Parathyroid adenoma (tissue), 2 donors: ENCODE data around the gene WDPCP.
"Not testable (repeated sequence)": the region's sequence is repeated elsewhere in the genome, so short reads cannot be mapped to it uniquely, and the experiment has no call there.

Source experiments
- H2AFZ ChIP-seq: fragments of 300-600 bp; sonication (generic); one replicate; pipeline ENCODE4 v1.7.0; 2017; ENCODE audit warnings: antibody characterized with exemption, mild to moderate bottlenecking
- H3K27ac ChIP-seq: fragments of 300-600 bp; sonication (generic); one replicate; pipeline ENCODE4 v1.7.0; 2017
- H3K27me3 ChIP-seq: fragments of 300-600 bp; sonication (generic); one replicate; pipeline ENCODE4 v1.7.0; 2017; ENCODE audit warnings: low read length; ENCODE audit not compliant: control insufficient read depth, insufficient read depth
- H3K36me3 ChIP-seq: fragments of 300-600 bp; sonication (generic); one replicate; pipeline ENCODE4 v1.7.0; 2017; ENCODE audit warnings: low read length; ENCODE audit not compliant: control insufficient read depth, insufficient read depth
- H3K4me1 ChIP-seq: fragments of 300-600 bp; sonication (generic); one replicate; pipeline ENCODE4 v1.7.0; 2017; ENCODE audit warnings: control low read depth
- H3K4me2 ChIP-seq: fragments of 300-600 bp; sonication (generic); one replicate; pipeline ENCODE4 v1.7.0; 2017; ENCODE audit warnings: low read length
- H3K4me3 ChIP-seq: fragments of 300-600 bp; sonication (generic); one replicate; pipeline ENCODE4 v1.7.0; 2017; ENCODE audit warnings: low read depth, low read length
- H3K79me2 ChIP-seq: fragments of 300-600 bp; sonication (generic); one replicate; pipeline ENCODE4 v1.7.0; 2017; ENCODE audit warnings: control low read depth
- H3K9ac ChIP-seq: fragments of 300-600 bp; sonication (generic); one replicate; pipeline ENCODE4 v1.7.0; 2017; ENCODE audit warnings: mild to moderate bottlenecking
- H3K9me3 ChIP-seq: fragments of 300-600 bp; sonication (generic); one replicate; pipeline ENCODE4 v1.7.0; 2017; ENCODE audit warnings: low read length; ENCODE audit not compliant: control insufficient read depth
- CTCF ChIP-seq: fragments of 300-600 bp; sonication (generic); IDR thresholded peaks from one replicate; pipeline ENCODE4 v1.7.0; 2017; ENCODE audit warnings: antibody characterized with exemption, mild to moderate bottlenecking
- donor health status: primary hyperparathyroidism.

Gene WDPCP

GRCh38 chr2:63573026-63573425, 15.3 kb downstream of the WDPCP start:
- not testable (repeated sequence) for H3K27ac ChIP-seq, H3K4me1 ChIP-seq, H3K36me3 ChIP-seq, H3K4me3 ChIP-seq, H3K4me2 ChIP-seq, H3K9ac ChIP-seq, H2AFZ ChIP-seq, H3K27me3 ChIP-seq, H3K9me3 ChIP-seq
- H3K79me2 ChIP-seq = peaks cover 11% of the 10 kb centered on the region

- H3K9me3 ChIP-seq = no peaks in the 10 kb centered on the region
- H3K4me3 ChIP-seq = no peak overlapping the region
- no peak overlapping the region for H3K4me2 ChIP-seq
- TF ChIP-seq CTCF = no peak
- no peaks in the 10 kb centered on the region for H3K4me1 ChIP-seq
- H3K9ac ChIP-seq = no peak overlapping the region
- H3K36me3 ChIP-seq = no peaks in the 10 kb centered on the region
- H3K27me3 ChIP-seq = no peaks in the 10 kb centered on the region
- no peak overlapping the region for H2AFZ ChIP-seq
- H3K27ac ChIP-seq = no peak overlapping the region
- peaks cover 11% of the 10 kb centered on the region for H3K79me2 ChIP-seq
These were observed 16.3 kb downstream of the WDPCP start for GRCh38 chr2:63572001-63572400.

- Histone ChIP-seq H3K4me1 (no peaks in the 10 kb centered on the region), H3K4me2 (no peak overlapping the region), H3K79me2 (peaks cover 10% of the 10 kb centered on the region), H3K36me3 (no peaks in the 10 kb centered on the region), H3K27ac (no peak overlapping the region), H3K9me3 (no peaks in the 10 kb centered on the region), H3K27me3 (no peaks in the 10 kb centered on the region), H2AFZ (no peak overlapping the region), H3K9ac (no peak overlapping the region), H3K4me3 (no peak overlapping the region)
- TF ChIP-seq CTCF = no peak
These were observed 17.0 kb downstream of the WDPCP start for GRCh38 chr2:63571291-63571690.

- no peaks in the 10 kb centered on the region for H3K36me3 ChIP-seq
- H3K27ac ChIP-seq = no peak overlapping the region
- no peaks in the 10 kb centered on the region for H3K27me3 ChIP-seq
- H3K9ac ChIP-seq = no peak overlapping the region
- TF ChIP-seq CTCF = no peak
- no peak overlapping the region for H3K4me2 ChIP-seq
- peaks cover 9% of the 10 kb centered on the region for H3K79me2 ChIP-seq
- H3K4me3 ChIP-seq = no peak overlapping the region
- no peaks in the 10 kb centered on the region for H3K4me1 ChIP-seq
- H3K9me3 ChIP-seq = no peaks in the 10 kb centered on the region
- H2AFZ ChIP-seq = no peak overlapping the region
These were observed 18.5 kb downstream of the WDPCP start for GRCh38 chr2:63569740-63570139.

DNA sequence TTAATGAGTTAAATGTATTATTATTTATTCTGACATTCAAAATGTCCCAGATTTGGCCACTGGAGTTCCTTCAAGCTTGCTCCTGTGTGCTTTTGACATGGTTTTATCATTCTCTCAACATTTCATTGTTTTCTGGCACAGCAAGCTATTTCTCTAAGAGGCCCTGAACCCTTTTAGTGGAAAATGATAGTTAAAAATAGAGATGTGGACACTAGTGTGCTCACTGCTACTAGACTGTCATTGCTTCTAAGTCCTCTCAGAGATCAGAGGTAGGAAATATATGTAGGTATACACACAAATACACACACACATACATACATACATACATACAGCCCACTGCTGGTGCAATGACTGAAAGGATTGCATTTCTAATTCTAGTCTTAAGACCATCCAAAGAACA, 25.5 kb downstream of the WDPCP start:
- Histone ChIP-seq H3K4me1 (no peaks in the 10 kb centered on the region), H3K27ac (no peak overlapping the region), H3K4me2 (no peak overlapping the region), H3K27me3 (no peaks in the 10 kb centered on the region), H2AFZ (no peak overlapping the region), H3K4me3 (no peak overlapping the region), H3K9ac (no peak overlapping the region), H3K9me3 (no peaks in the 10 kb centered on the region), H3K79me2 (peaks cover 14% of the 10 kb centered on the region), H3K36me3 (no peaks in the 10 kb centered on the region)
- TF ChIP-seq CTCF = no peak

DNA sequence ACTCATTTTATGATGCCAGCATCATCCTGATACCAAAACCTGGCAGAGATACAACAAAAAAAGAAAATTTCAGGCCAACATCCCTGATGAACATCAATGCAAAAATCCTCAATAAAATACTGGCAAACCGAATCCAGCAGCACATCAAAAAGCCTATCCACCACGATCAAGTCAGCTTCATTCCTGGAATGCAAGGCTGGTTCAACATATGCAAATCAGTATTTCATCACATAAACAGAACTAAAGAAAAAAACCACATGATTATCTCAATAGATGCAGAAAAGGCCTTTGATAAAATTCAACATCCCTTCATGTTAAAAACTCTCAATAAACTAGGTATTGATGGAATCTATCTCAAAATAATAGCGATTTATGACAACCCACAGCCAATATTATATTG, 29.4 kb downstream of the WDPCP start:
- not testable (repeated sequence) for H3K27ac ChIP-seq, H2AFZ ChIP-seq, H3K36me3 ChIP-seq, H3K27me3 ChIP-seq, H3K4me1 ChIP-seq, H3K4me2 ChIP-seq, H3K4me3 ChIP-seq, H3K9ac ChIP-seq, H3K9me3 ChIP-seq
- peaks cover 14% of the 10 kb centered on the region for H3K79me2 ChIP-seq

- not testable (repeated sequence) for H3K9me3 ChIP-seq, H2AFZ ChIP-seq, H3K36me3 ChIP-seq, H3K4me3 ChIP-seq, H3K27ac ChIP-seq, H3K27me3 ChIP-seq, H3K9ac ChIP-seq, H3K4me2 ChIP-seq, H3K4me1 ChIP-seq
- peaks cover 14% of the 10 kb centered on the region for H3K79me2 ChIP-seq
These were observed 30.5 kb downstream of the WDPCP start for GRCh38 chr2:63557819-63558218.
